ENCODE measurements around the gene NLGN3.

Gene NLGN3

DNA sequence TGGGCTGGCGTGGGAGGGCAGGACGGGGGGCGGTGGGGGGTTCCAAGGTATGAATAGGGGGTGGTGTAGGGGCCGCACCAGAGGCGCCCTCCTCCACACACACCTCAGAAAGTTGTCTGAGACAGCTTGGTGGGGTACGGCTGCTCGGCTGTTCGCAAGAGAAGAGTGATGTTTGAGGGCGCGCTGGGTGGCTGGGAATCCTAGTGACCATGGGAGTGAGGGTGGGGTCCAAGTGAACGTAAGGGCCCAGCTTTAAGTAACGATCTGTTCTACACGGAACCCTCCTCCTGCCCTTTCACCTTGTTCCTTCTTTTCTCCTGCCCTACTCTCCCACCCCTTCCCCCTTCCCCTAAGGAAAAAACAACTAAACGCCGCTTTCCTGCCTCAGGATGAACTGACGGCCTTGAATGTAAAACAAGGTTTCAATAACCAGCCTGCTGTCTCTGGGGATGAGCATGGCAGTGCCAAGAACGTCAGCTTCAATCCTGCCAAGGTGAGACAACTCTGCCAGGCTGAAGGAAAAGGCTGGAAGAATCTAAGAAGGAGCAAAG is 25.6 kb upstream of the NLGN3 start:
- no peak for DNase-seq

DNA sequence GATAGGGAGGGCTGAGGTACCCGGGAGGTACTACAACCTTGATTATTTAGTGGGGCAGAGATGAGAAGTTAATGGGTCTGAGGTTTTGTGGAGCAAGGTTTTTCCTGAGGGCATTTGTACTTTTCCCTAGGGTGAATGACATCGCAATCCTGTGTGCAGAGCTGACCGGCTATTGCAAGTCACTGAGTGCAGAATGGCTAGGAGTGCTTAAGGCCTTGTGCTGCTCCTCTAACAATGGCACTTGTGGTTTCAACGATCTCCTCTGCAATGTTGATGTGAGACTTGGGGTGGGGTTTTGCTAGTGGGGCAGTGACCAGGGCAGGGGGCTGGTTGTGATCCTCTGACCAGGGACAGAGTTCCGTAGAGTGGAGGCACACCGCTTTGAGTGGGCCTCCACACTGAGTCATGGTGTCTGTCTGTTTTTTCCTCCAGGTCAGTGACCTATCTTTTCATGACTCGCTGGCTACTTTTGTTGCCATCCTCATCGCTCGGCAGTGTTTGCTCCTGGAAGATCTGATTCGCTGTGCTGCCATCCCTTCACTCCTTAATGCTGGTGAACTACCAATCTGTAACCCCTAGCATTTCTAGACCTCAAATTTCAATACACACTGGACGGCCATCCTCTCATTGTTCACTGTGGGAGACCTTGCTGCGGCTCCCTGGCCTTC is 16.3 kb upstream of the NLGN3 start:
- no peak for DNase-seq

DNA sequence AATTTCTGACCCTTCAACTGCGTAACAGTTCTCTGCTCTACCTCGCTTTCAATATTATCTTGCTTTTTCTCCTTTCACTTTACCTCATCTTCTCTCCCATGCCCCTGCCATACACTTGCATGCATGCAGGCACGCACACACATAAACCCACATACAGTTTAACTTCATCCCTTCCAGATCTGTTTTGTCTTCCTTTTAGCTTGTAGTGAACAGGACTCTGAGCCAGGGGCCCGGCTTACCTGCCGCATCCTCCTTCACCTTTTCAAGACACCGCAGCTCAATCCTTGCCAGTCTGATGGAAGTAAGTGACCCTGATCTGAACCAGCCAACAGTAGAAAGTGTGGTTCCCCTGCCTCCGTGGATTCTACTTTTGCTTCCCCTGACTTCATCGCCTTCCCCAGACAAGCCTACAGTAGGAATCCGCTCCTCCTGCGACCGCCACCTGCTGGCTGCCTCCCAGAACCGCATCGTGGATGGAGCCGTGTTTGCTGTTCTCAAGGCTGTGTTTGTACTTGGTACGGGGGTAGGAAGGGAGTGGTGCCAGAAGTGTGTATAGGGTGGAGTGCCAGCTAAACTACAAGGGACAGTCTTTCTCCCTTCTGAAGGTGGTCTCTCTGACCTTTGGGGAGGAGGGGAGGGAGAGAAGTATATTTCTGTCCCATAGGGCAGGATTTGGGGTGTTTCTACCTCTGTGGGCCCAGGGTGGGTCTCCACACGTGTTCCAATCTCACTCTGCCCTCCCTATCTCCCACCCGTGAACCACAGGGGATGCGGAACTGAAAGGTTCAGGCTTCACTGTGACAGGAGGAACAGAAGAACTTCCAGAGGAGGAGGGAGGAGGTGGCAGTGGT is 15.5 kb upstream of the NLGN3 start:
- peak; percentile 69 for DNase-seq

DNA sequence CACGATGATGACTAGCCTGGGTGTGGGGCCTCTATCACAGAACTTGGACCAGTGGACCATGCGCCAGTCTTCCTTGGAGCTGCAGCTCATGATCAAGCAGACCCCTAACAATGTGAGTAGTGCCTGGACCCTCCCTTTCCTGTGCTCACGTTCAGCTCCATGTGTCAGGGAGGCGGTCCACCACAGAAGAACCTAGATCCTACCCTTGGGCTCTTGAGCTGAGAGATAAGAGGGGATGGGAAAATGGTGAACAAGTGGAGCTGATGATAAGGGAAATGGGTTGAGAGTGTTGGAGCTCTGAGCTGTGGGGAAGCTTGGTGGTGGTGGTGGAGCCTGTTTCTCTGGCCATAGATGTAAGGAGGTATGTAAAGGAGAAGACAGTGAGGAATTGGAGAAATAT is 13.1 kb upstream of the NLGN3 start:
- no peak for DNase-seq

DNA sequence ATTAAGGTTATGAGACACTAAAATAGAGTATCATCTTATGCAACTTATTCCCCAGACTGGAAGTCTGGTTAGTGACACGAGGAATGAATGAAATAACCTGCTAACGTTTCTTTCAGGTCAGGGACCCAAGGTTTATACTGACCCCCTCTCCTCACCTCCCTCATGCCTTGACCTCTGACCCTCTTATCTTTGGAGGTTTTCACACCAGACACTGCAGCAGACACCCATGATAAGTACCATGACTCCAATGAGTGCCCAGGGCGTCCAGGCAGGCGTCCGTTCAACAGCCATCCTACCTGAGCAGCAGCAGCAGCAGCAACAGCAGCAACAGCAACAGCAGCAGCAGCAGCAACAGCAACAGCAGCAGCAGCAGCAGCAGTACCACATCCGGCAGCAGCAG is 4.2 kb upstream of the NLGN3 start:
- no peak for DNase-seq

DNA sequence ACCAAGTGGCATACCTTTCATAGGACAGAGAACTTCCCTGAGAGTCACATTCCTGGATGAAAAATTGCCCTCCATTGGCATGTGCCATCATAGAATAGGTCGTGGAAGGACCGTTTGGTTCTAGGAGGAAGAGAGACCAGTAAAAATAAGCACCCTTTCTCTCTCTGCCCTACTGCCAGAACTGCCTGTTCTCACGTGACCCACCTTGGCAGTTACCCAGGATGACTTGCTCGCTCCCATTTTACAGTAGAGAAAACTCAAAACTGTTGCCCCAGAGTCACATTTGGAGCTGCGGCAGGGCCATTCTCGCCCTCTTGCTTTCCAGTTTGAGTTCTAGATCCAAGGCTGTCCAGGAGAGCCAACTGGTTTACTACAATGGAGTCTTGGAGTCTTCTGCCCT is 1.1 kb upstream of the NLGN3 start:
- DNase-seq = no peak

DNA sequence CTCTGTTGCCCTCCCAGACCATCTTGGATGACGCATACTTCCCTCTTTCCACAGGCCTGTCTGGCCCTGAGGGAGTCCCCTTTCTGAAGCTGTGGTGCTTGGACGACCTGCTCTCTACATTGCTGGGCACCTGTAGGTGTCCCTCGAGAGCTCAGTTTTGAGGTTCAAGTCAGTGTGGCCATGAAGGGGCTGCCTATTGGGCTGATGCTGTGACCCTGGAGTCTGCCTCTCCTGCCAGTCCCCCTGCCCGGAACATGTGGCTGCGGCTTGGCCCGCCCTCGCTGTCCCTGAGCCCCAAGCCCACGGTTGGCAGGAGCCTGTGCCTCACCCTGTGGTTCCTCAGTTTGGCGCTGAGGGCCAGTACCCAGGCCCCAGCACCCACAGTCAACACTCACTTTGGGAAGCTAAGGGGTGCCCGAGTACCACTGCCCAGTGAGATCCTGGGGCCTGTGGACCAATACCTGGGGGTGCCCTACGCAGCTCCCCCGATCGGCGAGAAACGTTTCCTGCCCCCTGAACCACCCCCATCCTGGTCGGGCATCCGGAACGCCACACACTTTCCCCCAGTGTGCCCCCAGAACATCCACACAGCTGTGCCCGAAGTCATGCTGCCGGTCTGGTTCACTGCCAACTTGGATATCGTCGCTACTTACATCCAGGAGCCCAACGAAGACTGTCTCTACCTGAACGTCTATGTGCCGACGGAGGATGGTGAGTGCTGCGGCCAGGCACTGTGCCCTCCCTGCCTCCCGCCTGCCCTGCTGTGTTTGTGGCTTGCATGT is 3.0 kb downstream of the NLGN3 start:
- DNase-seq = no peak

DNA sequence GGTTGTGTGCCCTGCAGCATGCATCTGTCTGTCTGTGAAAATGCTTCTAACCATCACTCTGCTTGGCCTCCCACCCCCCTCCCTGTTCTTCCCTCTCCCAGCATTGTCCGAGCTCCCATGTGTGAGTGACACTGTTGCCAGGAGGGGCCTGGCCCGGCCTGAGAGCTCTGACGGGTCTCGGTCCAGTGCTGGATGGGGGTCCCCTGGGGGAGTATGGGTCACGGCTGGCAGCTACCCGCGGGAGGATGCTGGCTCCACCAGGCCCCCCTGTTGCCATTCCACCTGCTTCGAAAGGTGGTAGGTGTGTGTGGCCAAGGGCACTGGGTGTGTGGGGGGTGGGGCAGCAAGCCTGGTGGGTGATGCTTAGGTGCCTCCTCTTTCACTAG is 3.6 kb downstream of the NLGN3 start:
- DNase-seq = no peak

- DNase-seq = no peak
Observed at GRCh38 chrX:71151366-71151765, 6.7 kb downstream of the NLGN3 start.

DNA sequence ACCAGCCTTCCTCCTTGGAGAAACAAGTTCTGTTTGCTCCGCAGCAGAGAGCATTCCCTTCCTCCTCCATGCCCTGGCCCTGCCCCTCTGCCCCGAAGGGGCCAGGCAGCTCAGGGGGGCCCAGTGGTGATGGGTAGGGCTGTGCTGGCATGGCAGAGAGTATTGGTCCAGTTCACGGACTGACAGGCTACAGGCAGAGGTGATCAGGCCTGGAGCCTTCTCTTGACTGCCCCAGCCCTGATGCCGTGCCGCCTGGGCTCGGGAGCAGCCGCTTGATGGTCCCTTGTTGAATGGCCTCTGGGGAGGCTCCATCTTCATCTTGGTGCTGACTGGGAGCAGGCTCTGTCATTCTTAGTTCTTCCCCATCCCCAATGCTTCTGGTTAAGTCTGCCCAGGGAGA is 9.6 kb downstream of the NLGN3 start:
- no peak for DNase-seq

- DNase-seq = no peak
Observed at GRCh38 chrX:71154641-71155040, 10.0 kb downstream of the NLGN3 start.

GRCh38 chrX:71158603-71159002 is 14.0 kb downstream of the NLGN3 start:
- DNase-seq = no peak

DNA sequence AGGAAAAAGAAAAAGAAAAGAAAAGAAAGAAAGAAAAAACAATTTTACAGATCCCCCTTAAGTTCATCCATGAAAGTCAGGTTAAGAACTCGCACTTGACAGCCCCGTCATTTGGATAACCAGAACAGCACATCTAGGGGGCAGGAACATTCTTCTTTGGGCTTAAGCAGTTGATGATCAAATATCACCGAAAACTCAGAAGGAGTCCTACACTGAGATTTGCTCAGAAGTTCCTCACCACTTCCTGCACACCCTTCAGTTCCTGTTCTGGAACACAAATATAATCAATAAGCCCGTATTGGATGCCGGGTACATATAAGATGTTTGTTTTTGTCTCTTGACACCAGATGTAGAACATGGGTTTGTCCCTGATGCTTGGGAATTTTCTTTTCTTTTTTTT is 14.7 kb downstream of the NLGN3 start:
- no peak for DNase-seq

- no peak for DNase-seq
Observed at GRCh38 chrX:71160475-71160874, 15.8 kb downstream of the NLGN3 start.

DNA sequence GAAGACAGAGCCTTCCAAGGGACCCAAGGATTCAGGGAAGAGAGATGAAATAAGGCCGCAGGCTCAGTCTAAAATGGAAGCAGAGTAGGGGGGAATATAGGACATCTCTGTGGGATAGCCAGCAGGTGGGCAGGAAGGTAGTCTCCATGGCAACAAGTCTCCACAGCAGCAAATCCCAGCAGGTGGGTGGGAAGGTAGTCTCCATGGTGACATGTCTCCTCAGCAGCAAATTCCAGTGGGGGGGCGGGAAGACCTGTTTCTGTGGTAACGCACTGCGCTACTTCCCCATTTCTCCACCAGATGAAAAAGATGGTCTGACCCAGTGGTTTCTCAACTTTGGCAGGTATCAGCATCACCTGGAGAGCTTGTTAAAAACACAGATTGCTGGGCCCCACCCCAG is 18.3 kb downstream of the NLGN3 start:
- DNase-seq = no peak

GRCh38 chrX:71164071-71164470 is 19.4 kb downstream of the NLGN3 start:
- no peak for DNase-seq

- DNase-seq = no peak
Observed at GRCh38 chrX:71166461-71166860, 21.8 kb downstream of the NLGN3 start.

GRCh38 chrX:71167031-71167781 is 22.6 kb downstream of the NLGN3 start:
- no peak for DNase-seq

DNA sequence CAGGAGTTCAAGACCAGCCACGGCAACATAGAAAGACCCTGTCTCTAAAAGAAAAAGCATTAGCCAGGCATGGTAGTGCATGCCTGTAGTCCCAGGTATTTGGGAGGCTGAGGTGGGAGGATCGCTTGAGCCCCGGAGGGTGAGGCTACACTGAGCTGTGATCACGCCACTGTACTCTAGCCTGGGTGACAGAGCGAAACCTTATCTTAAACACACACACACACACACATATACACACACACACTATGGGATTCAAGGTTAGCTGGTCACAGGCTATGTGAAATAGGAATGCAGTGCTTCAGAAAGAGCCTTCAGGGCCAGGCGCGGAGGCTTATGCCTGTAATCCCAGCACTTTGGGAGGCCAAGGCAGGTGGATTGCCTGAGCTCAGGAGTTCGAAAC is 23.5 kb downstream of the NLGN3 start:
- DNase-seq = no peak

GRCh38 chrX:71169586-71169985 is 24.9 kb downstream of the NLGN3 start:
- no peak for DNase-seq

- DNase-seq = no peak
Observed at GRCh38 chrX:71170660-71171059, 26.0 kb downstream of the NLGN3 start.

DNA sequence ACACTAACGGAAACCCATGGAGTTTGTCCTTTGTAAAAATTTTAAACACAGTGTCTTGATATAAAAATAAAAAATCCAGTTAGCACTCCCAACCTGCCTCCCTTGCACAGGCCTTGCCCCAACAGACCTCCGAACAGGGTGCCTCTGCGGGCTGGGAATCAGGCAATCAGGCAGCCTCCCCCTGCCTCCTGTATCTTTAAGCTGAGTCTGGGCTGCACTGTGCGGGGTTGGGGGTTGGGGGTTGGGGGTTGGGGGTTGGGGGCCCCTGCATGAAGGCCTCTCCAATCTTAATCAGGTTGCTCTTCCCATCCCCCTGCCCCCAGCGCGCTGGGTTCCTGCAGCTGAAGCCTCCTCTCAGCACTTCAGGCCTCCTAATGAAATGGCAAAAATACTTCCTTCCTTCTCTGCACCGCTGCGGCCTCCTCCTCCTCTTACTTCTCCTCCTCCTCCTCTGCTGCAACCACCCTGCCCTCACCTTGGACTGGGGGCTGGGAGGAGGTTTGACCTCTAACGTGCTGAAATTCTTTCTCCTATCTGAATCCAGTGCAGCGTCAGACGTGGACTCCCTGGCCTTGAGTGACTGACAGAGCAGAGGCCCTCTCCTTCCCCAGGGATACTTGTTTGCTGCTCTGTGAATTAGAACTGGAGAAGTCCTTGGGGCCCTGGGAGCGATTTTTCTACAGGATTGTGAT is 26.6 kb downstream of the NLGN3 start:
- DNase-seq = no peak
